Gastrocnemius medialis (tissue), 4 donors: ENCODE measurements around the gene EME1.

Experiments used
- POLR2A ChIP-seq, 2 donors: fragments of 450-650 bp; IDR thresholded peaks; one replicate each; pipeline ENCODE4 v1.6.1; 2017; ENCODE audit warnings: antibody characterized with exemption in 2 of 2, mild to moderate bottlenecking in 2 of 2, moderate library complexity in 2 of 2
- TF ChIP-seq, protein P1 (sequence below), 5 experiments: fragments of 450-650 bp in 3 of 5; fragments of 200-600 bp in 2 of 5; sonication (generic) in 2 of 5; IDR thresholded peaks in 4 of 5; conservative IDR thresholded peaks in 1 of 5; 1 replicate in 4 of 5; 2 replicates in 1 of 5; pipeline ENCODE4 v1.5.1; 2016 to 2019; ENCODE audit warnings: antibody characterized with exemption in 5 of 5, mild to moderate bottlenecking in 3 of 5, moderate library complexity in 3 of 5

DNA sequence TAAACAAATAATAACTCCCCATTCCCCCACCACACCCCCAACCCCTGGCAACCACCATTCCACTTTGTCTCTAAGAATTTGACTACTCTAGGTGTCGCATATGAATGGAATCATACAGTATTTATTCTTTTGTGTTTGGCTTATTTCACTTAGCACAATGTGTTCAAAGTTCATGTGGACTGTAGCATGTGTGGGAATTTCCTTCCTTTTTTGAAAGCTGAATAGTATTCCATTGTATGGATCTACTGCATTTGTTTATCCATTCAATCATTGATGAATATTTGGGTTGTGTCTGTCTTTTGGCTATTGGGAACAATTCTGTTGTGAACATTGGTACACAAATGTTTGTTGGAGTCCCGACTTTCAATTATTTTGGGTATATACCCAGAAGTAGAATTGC lies 49.7 kb downstream of the EME1 start:
- TF ChIP-seq, protein P1, sequence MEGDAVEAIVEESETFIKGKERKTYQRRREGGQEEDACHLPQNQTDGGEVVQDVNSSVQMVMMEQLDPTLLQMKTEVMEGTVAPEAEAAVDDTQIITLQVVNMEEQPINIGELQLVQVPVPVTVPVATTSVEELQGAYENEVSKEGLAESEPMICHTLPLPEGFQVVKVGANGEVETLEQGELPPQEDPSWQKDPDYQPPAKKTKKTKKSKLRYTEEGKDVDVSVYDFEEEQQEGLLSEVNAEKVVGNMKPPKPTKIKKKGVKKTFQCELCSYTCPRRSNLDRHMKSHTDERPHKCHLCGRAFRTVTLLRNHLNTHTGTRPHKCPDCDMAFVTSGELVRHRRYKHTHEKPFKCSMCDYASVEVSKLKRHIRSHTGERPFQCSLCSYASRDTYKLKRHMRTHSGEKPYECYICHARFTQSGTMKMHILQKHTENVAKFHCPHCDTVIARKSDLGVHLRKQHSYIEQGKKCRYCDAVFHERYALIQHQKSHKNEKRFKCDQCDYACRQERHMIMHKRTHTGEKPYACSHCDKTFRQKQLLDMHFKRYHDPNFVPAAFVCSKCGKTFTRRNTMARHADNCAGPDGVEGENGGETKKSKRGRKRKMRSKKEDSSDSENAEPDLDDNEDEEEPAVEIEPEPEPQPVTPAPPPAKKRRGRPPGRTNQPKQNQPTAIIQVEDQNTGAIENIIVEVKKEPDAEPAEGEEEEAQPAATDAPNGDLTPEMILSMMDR (IDR thresholded peaks at IDR 0.05 in 4 of 5, conservative IDR thresholded peaks at IDR 0.05 in 1 of 5) = no peak
- TF ChIP-seq POLR2A (IDR thresholded peaks at IDR 0.05) = no peak
